Neural cell (in vitro differentiated cells): ENCODE data around the gene ADAMTS14.

Experiments
- CTCF ChIP-seq: fragments of 450-650 bp; IDR thresholded peaks from 2 replicates; pipeline ENCODE4 v1.5.1; 2014; ENCODE audit warnings: antibody characterized with exemption, mild to moderate bottlenecking, moderate library complexity; ENCODE audit not compliant: poor library complexity, severe bottlenecking
- EZH2 ChIP-seq: fragments of 200-600, 300-800 bp; shearing (Covaris generic), sonication (generic); IDR thresholded peaks from 2 replicates; pipeline ENCODE4 v1.6.1; 2014; ENCODE audit warnings: antibody characterized with exemption, low read length, borderline replicate concordance, mild to moderate bottlenecking; ENCODE audit not compliant: insufficient read depth, poor library complexity, severe bottlenecking
- POLR2AphosphoS5 ChIP-seq: IDR thresholded peaks from 2 replicates; pipeline ENCODE4 v1.6.1; 2012
- RAD21 ChIP-seq: fragments of 450-650 bp; conservative IDR thresholded peaks from 2 replicates; pipeline ENCODE4 v1.6.1; 2014; ENCODE audit warnings: antibody characterized with exemption, mild to moderate bottlenecking, moderate library complexity
- TAF1 ChIP-seq: IDR thresholded peaks from 2 replicates; pipeline ENCODE4 v1.6.1; 2012; ENCODE audit warnings: low read depth
- TF ChIP-seq, protein P1 (sequence below): IDR thresholded peaks from 2 replicates; pipeline ENCODE4 v1.6.1; 2012; ENCODE audit warnings: borderline replicate concordance

- TF ChIP-seq CTCF: no peak
- TF ChIP-seq TAF1: no peak
- TF ChIP-seq, protein P1, sequence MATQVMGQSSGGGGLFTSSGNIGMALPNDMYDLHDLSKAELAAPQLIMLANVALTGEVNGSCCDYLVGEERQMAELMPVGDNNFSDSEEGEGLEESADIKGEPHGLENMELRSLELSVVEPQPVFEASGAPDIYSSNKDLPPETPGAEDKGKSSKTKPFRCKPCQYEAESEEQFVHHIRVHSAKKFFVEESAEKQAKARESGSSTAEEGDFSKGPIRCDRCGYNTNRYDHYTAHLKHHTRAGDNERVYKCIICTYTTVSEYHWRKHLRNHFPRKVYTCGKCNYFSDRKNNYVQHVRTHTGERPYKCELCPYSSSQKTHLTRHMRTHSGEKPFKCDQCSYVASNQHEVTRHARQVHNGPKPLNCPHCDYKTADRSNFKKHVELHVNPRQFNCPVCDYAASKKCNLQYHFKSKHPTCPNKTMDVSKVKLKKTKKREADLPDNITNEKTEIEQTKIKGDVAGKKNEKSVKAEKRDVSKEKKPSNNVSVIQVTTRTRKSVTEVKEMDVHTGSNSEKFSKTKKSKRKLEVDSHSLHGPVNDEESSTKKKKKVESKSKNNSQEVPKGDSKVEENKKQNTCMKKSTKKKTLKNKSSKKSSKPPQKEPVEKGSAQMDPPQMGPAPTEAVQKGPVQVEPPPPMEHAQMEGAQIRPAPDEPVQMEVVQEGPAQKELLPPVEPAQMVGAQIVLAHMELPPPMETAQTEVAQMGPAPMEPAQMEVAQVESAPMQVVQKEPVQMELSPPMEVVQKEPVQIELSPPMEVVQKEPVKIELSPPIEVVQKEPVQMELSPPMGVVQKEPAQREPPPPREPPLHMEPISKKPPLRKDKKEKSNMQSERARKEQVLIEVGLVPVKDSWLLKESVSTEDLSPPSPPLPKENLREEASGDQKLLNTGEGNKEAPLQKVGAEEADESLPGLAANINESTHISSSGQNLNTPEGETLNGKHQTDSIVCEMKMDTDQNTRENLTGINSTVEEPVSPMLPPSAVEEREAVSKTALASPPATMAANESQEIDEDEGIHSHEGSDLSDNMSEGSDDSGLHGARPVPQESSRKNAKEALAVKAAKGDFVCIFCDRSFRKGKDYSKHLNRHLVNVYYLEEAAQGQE: no peak
- no peak for TF ChIP-seq EZH2
- no peak for TF ChIP-seq RAD21
- no peak for TF ChIP-seq POLR2AphosphoS5
Observed at GRCh38 chr10:70689661-70690060, 17.4 kb downstream of the ADAMTS14 start.
